Ishikawa (cell line): Measurements from ENCODE around the gene SLC41A1.

Experiments used
- CEBPB ChIP-seq: IDR thresholded peaks from 2 replicates; pipeline ENCODE4 v1.6.1; 2012
- CREB1 ChIP-seq: IDR thresholded peaks from 2 replicates; pipeline ENCODE4 v1.6.1; 2012; ENCODE audit warnings: low read depth
- EGR1 ChIP-seq: IDR thresholded peaks from 2 replicates; pipeline ENCODE4 v1.6.1; 2012
- EP300 ChIP-seq: IDR thresholded peaks from 2 replicates; pipeline ENCODE4 v1.6.1; 2012; ENCODE audit warnings: borderline replicate concordance
- FOXM1 ChIP-seq: IDR thresholded peaks from 2 replicates; pipeline ENCODE4 v1.6.1; 2012; ENCODE audit warnings: low read depth, borderline replicate concordance
- NFIC ChIP-seq: IDR thresholded peaks from 2 replicates; pipeline ENCODE4 v1.6.1; 2012
- RAD21 ChIP-seq: IDR thresholded peaks from 2 replicates; pipeline ENCODE4 v1.6.1; 2012; ENCODE audit warnings: low read depth
- TAF1 ChIP-seq: IDR thresholded peaks from 2 replicates; pipeline ENCODE4 v1.6.1; 2012; ENCODE audit warnings: low read depth, mild to moderate bottlenecking
- TCF12 ChIP-seq: IDR thresholded peaks from 2 replicates; pipeline ENCODE4 v1.6.1; 2012; ENCODE audit warnings: low read depth
- TEAD4 ChIP-seq: IDR thresholded peaks from 2 replicates; pipeline ENCODE4 v1.6.1; 2012
- YY1 ChIP-seq: IDR thresholded peaks from 2 replicates; pipeline ENCODE4 v1.6.1; 2012; ENCODE audit warnings: low read depth
- ZBTB7A ChIP-seq: IDR thresholded peaks from 2 replicates; pipeline ENCODE4 v1.6.1; 2012; ENCODE audit warnings: low read depth
- TF ChIP-seq, protein P1 (sequence below): IDR thresholded peaks from 2 replicates; pipeline ENCODE4 v1.6.1; 2012
- TF ChIP-seq, protein P2 (sequence below): IDR thresholded peaks from 2 replicates; pipeline ENCODE4 v1.6.1; 2012
- TF ChIP-seq, protein P3 (sequence below): IDR thresholded peaks from 2 replicates; pipeline ENCODE4 v1.6.1; 2012; ENCODE audit warnings: low read depth, mild to moderate bottlenecking

SLC41A1 gene

DNA sequence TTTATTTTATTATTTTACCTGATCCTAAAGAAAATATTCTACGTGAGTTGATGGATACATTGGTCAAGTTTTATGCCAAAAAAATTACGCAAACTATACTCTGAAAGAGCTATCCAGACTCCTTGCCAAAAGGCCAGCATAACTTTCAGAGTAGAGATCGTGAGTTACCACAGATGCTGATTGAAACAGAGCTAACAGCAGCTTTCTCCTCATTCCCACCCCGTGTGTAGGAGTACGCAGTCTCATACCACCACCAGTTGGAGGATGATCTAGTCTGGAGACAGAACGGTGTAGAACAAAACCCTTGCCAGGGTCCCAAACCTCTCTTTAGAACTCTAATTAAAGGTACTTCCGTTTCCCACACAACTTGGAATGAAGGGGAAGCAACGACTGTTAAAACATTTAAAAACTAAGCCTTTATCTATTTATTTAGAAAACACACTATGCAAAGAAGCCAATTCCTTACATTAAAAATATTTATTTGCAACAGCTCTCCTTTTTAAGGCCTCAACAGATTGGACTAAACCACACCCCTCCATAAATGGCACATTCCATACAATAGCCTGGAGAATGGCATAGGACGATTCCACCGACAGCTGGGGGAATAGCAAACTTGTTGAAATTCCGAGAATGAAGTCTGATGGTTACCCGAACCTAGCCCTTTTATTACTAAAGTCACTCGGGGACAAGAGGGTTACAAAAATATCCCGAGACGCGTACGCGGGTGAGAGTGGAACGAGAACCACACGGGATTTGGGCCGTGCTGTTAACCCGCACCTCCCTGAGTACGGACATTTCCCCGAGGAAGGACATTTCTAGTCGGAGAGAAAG is 64.4 kb downstream of the SLC41A1 start:
- TF ChIP-seq TAF1, result no peak
- TF ChIP-seq YY1, result no peak
- TF ChIP-seq, protein P1, sequence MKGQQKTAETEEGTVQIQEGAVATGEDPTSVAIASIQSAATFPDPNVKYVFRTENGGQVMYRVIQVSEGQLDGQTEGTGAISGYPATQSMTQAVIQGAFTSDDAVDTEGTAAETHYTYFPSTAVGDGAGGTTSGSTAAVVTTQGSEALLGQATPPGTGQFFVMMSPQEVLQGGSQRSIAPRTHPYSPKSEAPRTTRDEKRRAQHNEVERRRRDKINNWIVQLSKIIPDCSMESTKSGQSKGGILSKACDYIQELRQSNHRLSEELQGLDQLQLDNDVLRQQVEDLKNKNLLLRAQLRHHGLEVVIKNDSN, result no peak
- no peak for TF ChIP-seq TCF12
- TF ChIP-seq CREB1, result no peak
- no peak for TF ChIP-seq ZBTB7A
- TF ChIP-seq, protein P2, sequence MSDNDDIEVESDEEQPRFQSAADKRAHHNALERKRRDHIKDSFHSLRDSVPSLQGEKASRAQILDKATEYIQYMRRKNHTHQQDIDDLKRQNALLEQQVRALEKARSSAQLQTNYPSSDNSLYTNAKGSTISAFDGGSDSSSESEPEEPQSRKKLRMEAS, result no peak
- no peak for TF ChIP-seq EGR1
- no peak; the same call in 1 of the 2 replicates for TF ChIP-seq EP300
- TF ChIP-seq RAD21, result no peak
- TF ChIP-seq, protein P3, sequence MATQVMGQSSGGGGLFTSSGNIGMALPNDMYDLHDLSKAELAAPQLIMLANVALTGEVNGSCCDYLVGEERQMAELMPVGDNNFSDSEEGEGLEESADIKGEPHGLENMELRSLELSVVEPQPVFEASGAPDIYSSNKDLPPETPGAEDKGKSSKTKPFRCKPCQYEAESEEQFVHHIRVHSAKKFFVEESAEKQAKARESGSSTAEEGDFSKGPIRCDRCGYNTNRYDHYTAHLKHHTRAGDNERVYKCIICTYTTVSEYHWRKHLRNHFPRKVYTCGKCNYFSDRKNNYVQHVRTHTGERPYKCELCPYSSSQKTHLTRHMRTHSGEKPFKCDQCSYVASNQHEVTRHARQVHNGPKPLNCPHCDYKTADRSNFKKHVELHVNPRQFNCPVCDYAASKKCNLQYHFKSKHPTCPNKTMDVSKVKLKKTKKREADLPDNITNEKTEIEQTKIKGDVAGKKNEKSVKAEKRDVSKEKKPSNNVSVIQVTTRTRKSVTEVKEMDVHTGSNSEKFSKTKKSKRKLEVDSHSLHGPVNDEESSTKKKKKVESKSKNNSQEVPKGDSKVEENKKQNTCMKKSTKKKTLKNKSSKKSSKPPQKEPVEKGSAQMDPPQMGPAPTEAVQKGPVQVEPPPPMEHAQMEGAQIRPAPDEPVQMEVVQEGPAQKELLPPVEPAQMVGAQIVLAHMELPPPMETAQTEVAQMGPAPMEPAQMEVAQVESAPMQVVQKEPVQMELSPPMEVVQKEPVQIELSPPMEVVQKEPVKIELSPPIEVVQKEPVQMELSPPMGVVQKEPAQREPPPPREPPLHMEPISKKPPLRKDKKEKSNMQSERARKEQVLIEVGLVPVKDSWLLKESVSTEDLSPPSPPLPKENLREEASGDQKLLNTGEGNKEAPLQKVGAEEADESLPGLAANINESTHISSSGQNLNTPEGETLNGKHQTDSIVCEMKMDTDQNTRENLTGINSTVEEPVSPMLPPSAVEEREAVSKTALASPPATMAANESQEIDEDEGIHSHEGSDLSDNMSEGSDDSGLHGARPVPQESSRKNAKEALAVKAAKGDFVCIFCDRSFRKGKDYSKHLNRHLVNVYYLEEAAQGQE, result no peak
- TF ChIP-seq CEBPB, result no peak
- TF ChIP-seq NFIC, result no peak
- no peak for TF ChIP-seq TEAD4
- TF ChIP-seq FOXM1, result no peak

DNA sequence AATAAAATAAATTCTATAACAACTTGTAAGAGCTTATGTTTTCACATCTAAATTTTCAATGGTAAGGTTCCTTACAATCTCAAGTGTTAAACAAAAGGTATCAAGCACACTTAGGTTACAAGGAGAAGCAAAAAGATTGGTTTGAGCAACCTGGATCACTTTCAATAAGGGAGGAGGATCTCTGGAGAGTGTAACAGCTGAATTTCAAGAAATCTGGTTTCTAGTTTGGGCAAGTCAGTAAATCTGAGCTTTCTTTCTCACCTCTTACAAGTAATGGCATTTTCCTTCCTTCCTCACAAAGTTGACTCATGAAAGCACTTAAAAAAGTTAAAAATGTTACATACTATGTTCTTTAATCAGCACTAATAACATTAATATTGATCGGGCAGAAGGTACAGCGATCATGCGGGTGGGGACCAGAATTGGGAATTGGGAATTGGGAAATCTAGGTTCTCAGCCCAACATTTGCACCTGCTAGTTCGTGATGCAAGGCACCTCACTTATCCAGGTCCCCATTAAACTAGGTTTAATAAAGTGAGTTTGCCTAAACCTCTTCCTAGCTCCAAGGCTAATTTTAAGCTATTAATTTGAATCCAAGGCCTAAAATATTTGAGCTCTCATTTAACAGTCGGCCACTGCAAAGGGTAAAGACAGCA is 66.1 kb downstream of the SLC41A1 start:
- no peak for TF ChIP-seq EP300
- TF ChIP-seq NFIC, result no peak

DNA sequence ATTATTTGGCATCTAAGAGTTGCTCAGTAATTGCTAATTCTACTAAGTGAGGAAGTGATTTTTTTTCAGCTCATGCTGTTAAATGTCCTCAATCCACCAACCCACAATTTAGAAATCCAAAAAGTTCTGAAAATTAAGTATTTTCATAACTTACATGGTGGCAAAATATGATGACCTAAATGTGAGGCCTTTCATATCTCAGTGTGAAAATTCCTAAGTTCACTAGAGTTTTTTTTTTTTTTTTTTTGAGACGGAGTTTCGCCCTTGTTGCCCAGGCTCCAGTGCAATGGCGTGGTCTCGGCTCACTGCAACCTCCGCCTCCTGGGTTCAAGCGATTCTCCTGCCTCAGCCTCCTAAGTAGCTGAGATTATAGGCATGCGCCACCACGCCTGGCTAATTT is 68.6 kb downstream of the SLC41A1 start:
- TF ChIP-seq FOXM1, result no peak
- TF ChIP-seq EGR1, result no peak
- TF ChIP-seq CREB1, result no peak

DNA sequence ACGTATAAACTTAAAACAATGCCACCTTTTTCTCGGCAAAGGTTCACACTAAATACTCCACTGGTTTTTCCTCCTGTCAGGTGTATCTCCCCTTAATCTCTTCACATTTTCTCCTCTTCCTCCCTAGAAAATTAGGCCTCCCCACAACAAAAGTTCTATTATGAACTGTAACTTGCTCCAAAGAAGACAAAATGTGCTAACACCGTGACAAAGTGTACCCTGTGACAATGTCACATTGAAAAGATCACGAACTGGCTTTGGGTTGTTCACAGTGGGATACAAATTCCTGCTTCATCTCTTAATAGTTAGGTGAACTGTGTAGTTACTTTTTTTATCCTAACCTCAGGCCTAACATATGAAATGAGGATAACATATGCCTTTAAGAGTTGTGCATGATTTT is 69.0 kb downstream of the SLC41A1 start:
- TF ChIP-seq FOXM1 (no peak), CREB1 (no peak), YY1 (no peak), CEBPB (no peak), ZBTB7A (no peak), RAD21 (no peak), TEAD4 (no peak), TCF12 (no peak), TAF1 (no peak), NFIC (no peak), EP300 (no peak), EGR1 (no peak)
- TF ChIP-seq, protein P2, result no peak
- TF ChIP-seq, protein P1, result no peak
- TF ChIP-seq, protein P3, result no peak

DNA sequence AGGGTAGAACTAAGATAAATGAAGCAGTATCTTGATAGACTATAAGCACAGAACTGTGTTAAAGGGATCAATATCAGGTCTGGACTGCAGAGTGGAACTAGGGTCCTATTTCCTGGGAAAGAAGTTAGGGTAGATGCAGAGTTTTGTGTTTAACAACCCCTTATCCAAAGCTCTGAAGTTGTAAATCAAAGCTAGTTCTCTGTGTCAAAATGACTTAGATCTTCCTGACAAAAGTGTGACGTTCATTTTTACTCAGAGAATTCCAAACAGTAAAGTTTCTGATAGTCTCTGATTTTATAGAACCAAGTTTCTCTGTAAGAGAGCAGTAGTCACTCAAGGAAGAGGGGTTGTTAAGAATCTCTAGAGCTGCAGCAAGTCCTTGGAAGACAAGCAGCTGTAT is 71.3 kb downstream of the SLC41A1 start:
- TF ChIP-seq ZBTB7A, result no peak
- no peak for TF ChIP-seq RAD21
- no peak for TF ChIP-seq EGR1
- no peak for TF ChIP-seq TCF12
- TF ChIP-seq YY1, result no peak
- TF ChIP-seq EP300, result no peak
- TF ChIP-seq NFIC, result no peak
- no peak for TF ChIP-seq TAF1
